Measurements from ENCODE around the gene CHRM4.

GRCh38 chr11:46380340-46381047 is 11.1 kb downstream of the CHRM4 start:
- TF ChIP-seq CTCF (IDR thresholded peaks at IDR 0.05; ENCODE audit: insufficient read depth, low read length, poor library complexity, severe bottlenecking), result no peak
- TF ChIP-seq EZH2phosphoT487 (conservative IDR thresholded peaks at IDR 0.05; ENCODE audit: low read length), result no peak

Data from SU-DHL-6 (cell line).